ENCODE results near the gene YIF1B.
A peak's percentile ranks its signal among the peaks of the same experiment; 100 is the strongest.

The YIF1B gene

GRCh38 chr19:38291855-38292254 is 23.9 kb downstream of the YIF1B start:
- Histone ChIP-seq H3K4me3 (ENCODE audit: low read depth in 1 of 5, low read length in 5 of 5) (no peak overlapping the region), H3K36me3 (ENCODE audit: control insufficient read depth in 5 of 5, insufficient read depth in 5 of 5, low read length in 5 of 5) (peaks cover 0 to 6% (median 0%) of the 10 kb centered on the region in 5 donors), H3K27me3 (ENCODE audit: control insufficient read depth in 5 of 5, insufficient read depth in 4 of 5, low read length in 5 of 5) (no peaks in the 10 kb centered on the region), H3K9me3 (ENCODE audit: control insufficient read depth in 5 of 5, low read length in 5 of 5) (no peaks in the 10 kb centered on the region), H3K9ac (ENCODE audit: low read length in 5 of 5) (no peak overlapping the region), H3K4me1 (ENCODE audit: control insufficient read depth in 5 of 5, insufficient read depth in 5 of 5, low read length in 5 of 5) (peaks cover 0 to 16% (median 5%) of the 10 kb centered on the region in 5 donors), H3K27ac (ENCODE audit: low read depth, low read length) (no peak overlapping the region)

- H3K27ac ChIP-seq (ENCODE audit: low read depth, low read length), result no peak overlapping the region
- H3K36me3 ChIP-seq (ENCODE audit: control insufficient read depth in 5 of 5, insufficient read depth in 5 of 5, low read length in 5 of 5), result peaks cover 0 to 6% (median 0%) of the 10 kb centered on the region in 5 donors
- no peaks in the 10 kb centered on the region for H3K27me3 ChIP-seq (ENCODE audit: control insufficient read depth in 5 of 5, insufficient read depth in 4 of 5, low read length in 5 of 5)
- H3K9ac ChIP-seq (ENCODE audit: low read length in 5 of 5), result no peak overlapping the region
- no peak overlapping the region for H3K4me3 ChIP-seq (ENCODE audit: low read depth in 1 of 5, low read length in 5 of 5)
- peaks cover 0 to 18% (median 10%) of the 10 kb centered on the region in 5 donors for H3K4me1 ChIP-seq (ENCODE audit: control insufficient read depth in 5 of 5, insufficient read depth in 5 of 5, low read length in 5 of 5)
- H3K9me3 ChIP-seq (ENCODE audit: control insufficient read depth in 5 of 5, low read length in 5 of 5), result no peaks in the 10 kb centered on the region
These were observed 25.1 kb downstream of the YIF1B start for GRCh38 chr19:38290631-38291147.

GRCh38 chr19:38289955-38290354 is 25.8 kb downstream of the YIF1B start:
- peaks cover 0 to 25% (median 12%) of the 10 kb centered on the region in 5 donors for H3K4me1 ChIP-seq (ENCODE audit: control insufficient read depth in 5 of 5, insufficient read depth in 5 of 5, low read length in 5 of 5)
- H3K4me3 ChIP-seq (ENCODE audit: low read depth in 1 of 5, low read length in 5 of 5), result no peak overlapping the region
- no peak overlapping the region for H3K27ac ChIP-seq (ENCODE audit: low read depth, low read length)
- H3K27me3 ChIP-seq (ENCODE audit: control insufficient read depth in 5 of 5, insufficient read depth in 4 of 5, low read length in 5 of 5), result no peaks in the 10 kb centered on the region
- H3K9ac ChIP-seq (ENCODE audit: low read length in 5 of 5), result no peak overlapping the region
- H3K9me3 ChIP-seq (ENCODE audit: control insufficient read depth in 5 of 5, low read length in 5 of 5), result no peaks in the 10 kb centered on the region
- peaks cover 0 to 6% (median 0%) of the 10 kb centered on the region in 5 donors for H3K36me3 ChIP-seq (ENCODE audit: control insufficient read depth in 5 of 5, insufficient read depth in 5 of 5, low read length in 5 of 5)

- H3K27me3 ChIP-seq (ENCODE audit: control insufficient read depth in 5 of 5, insufficient read depth in 4 of 5, low read length in 5 of 5), result no peaks in the 10 kb centered on the region
- peaks cover 0 to 6% (median 0%) of the 10 kb centered on the region in 5 donors for H3K36me3 ChIP-seq (ENCODE audit: control insufficient read depth in 5 of 5, insufficient read depth in 5 of 5, low read length in 5 of 5)
- no peak overlapping the region for H3K27ac ChIP-seq (ENCODE audit: low read depth, low read length)
- peaks cover 0 to 33% (median 11%) of the 10 kb centered on the region in 5 donors for H3K4me1 ChIP-seq (ENCODE audit: control insufficient read depth in 5 of 5, insufficient read depth in 5 of 5, low read length in 5 of 5)
- no peak overlapping the region for H3K9ac ChIP-seq (ENCODE audit: low read length in 5 of 5)
- H3K9me3 ChIP-seq (ENCODE audit: control insufficient read depth in 5 of 5, low read length in 5 of 5), result no peaks in the 10 kb centered on the region
- H3K4me3 ChIP-seq (ENCODE audit: low read depth in 1 of 5, low read length in 5 of 5), result no peak overlapping the region
These were observed 27.5 kb downstream of the YIF1B start for GRCh38 chr19:38288123-38288855.

GRCh38 chr19:38287604-38288003 is 28.1 kb downstream of the YIF1B start:
- Histone ChIP-seq H3K4me1 (ENCODE audit: control insufficient read depth in 5 of 5, insufficient read depth in 5 of 5, low read length in 5 of 5) (peaks cover 0 to 30% (median 10%) of the 10 kb centered on the region in 5 donors), H3K36me3 (ENCODE audit: control insufficient read depth in 5 of 5, insufficient read depth in 5 of 5, low read length in 5 of 5) (peaks cover 0 to 6% (median 0%) of the 10 kb centered on the region in 5 donors), H3K27me3 (ENCODE audit: control insufficient read depth in 5 of 5, insufficient read depth in 4 of 5, low read length in 5 of 5) (no peaks in the 10 kb centered on the region), H3K9me3 (ENCODE audit: control insufficient read depth in 5 of 5, low read length in 5 of 5) (no peaks in the 10 kb centered on the region), H3K27ac (ENCODE audit: low read depth, low read length) (no peak overlapping the region), H3K4me3 (ENCODE audit: low read depth in 1 of 5, low read length in 5 of 5) (no peak overlapping the region), H3K9ac (ENCODE audit: low read length in 5 of 5) (no peak overlapping the region)

GRCh38 chr19:38285567-38285966 is 30.2 kb downstream of the YIF1B start:
- Histone ChIP-seq H3K36me3 (ENCODE audit: control insufficient read depth in 5 of 5, insufficient read depth in 5 of 5, low read length in 5 of 5) (no peaks in the 10 kb centered on the region), H3K27me3 (ENCODE audit: control insufficient read depth in 5 of 5, insufficient read depth in 4 of 5, low read length in 5 of 5) (no peaks in the 10 kb centered on the region), H3K9ac (ENCODE audit: low read length in 5 of 5) (peak overlapping the region in 1 of 5 donors; percentile 26), H3K4me1 (ENCODE audit: control insufficient read depth in 5 of 5, insufficient read depth in 5 of 5, low read length in 5 of 5) (peaks cover 0 to 30% (median 11%) of the 10 kb centered on the region in 5 donors), H3K27ac (ENCODE audit: low read depth, low read length) (no peak overlapping the region), H3K9me3 (ENCODE audit: control insufficient read depth in 5 of 5, low read length in 5 of 5) (no peaks in the 10 kb centered on the region), H3K4me3 (ENCODE audit: low read depth in 1 of 5, low read length in 5 of 5) (no peak overlapping the region)

- Histone ChIP-seq H3K9me3 (ENCODE audit: control insufficient read depth in 5 of 5, low read length in 5 of 5) (no peaks in the 10 kb centered on the region), H3K27ac (ENCODE audit: low read depth, low read length) (no peak overlapping the region), H3K4me1 (ENCODE audit: control insufficient read depth in 5 of 5, insufficient read depth in 5 of 5, low read length in 5 of 5) (peaks cover 0 to 35% (median 19%) of the 10 kb centered on the region in 5 donors), H3K36me3 (ENCODE audit: control insufficient read depth in 5 of 5, insufficient read depth in 5 of 5, low read length in 5 of 5) (no peaks in the 10 kb centered on the region), H3K9ac (ENCODE audit: low read length in 5 of 5) (no peak overlapping the region), H3K4me3 (ENCODE audit: low read depth in 1 of 5, low read length in 5 of 5) (no peak overlapping the region), H3K27me3 (ENCODE audit: control insufficient read depth in 5 of 5, insufficient read depth in 4 of 5, low read length in 5 of 5) (no peaks in the 10 kb centered on the region)
These were observed 31.3 kb downstream of the YIF1B start for GRCh38 chr19:38284422-38284821.

- no peaks in the 10 kb centered on the region for H3K36me3 ChIP-seq (ENCODE audit: control insufficient read depth in 5 of 5, insufficient read depth in 5 of 5, low read length in 5 of 5)
- no peak overlapping the region for H3K4me3 ChIP-seq (ENCODE audit: low read depth in 1 of 5, low read length in 5 of 5)
- peaks cover 1 to 36% (median 22%) of the 10 kb centered on the region in 5 donors for H3K4me1 ChIP-seq (ENCODE audit: control insufficient read depth in 5 of 5, insufficient read depth in 5 of 5, low read length in 5 of 5)
- H3K27ac ChIP-seq (ENCODE audit: low read depth, low read length), result no peak overlapping the region
- no peaks in the 10 kb centered on the region for H3K27me3 ChIP-seq (ENCODE audit: control insufficient read depth in 5 of 5, insufficient read depth in 4 of 5, low read length in 5 of 5)
- H3K9ac ChIP-seq (ENCODE audit: low read length in 5 of 5), result peak overlapping the region in 1 of 5 donors; percentile 48
- H3K9me3 ChIP-seq (ENCODE audit: control insufficient read depth in 5 of 5, low read length in 5 of 5), result no peaks in the 10 kb centered on the region
These were observed 32.5 kb downstream of the YIF1B start for GRCh38 chr19:38283271-38283670.

GRCh38 chr19:38281811-38282566 is 33.8 kb downstream of the YIF1B start:
- no peaks in the 10 kb centered on the region for H3K27me3 ChIP-seq (ENCODE audit: control insufficient read depth in 5 of 5, insufficient read depth in 4 of 5, low read length in 5 of 5)
- no peak overlapping the region for H3K9ac ChIP-seq (ENCODE audit: low read length in 5 of 5)
- H3K27ac ChIP-seq (ENCODE audit: low read depth, low read length), result no peak overlapping the region
- H3K4me1 ChIP-seq (ENCODE audit: control insufficient read depth in 5 of 5, insufficient read depth in 5 of 5, low read length in 5 of 5), result peaks cover 9 to 45% (median 33%) of the 10 kb centered on the region in 5 donors
- no peak overlapping the region for H3K4me3 ChIP-seq (ENCODE audit: low read depth in 1 of 5, low read length in 5 of 5)
- no peaks in the 10 kb centered on the region for H3K36me3 ChIP-seq (ENCODE audit: control insufficient read depth in 5 of 5, insufficient read depth in 5 of 5, low read length in 5 of 5)
- no peaks in the 10 kb centered on the region for H3K9me3 ChIP-seq (ENCODE audit: control insufficient read depth in 5 of 5, low read length in 5 of 5)

All from subcutaneous abdominal adipose tissue (tissue), 5 donors.